HG03139 (cell line): ENCODE results near the gene FOXG1.

ENCODE experiments used
- ATAC-seq: cut with Tn5 transposase; IDR thresholded peaks from one replicate; pipeline ENCODE4 v1.9.1; 2021; ENCODE audit not compliant: unreplicated experiment

Gene FOXG1

GRCh38 chr14:28766469-28766955 is at the start of gene FOXG1:
Gene FOXG1, plus strand, starts transcription at chr14:28766787. Its CDS starts 493 bp downstream, at chr14:28767280.
- no peak for ATAC-seq

- ATAC-seq, result no peak
Measured at GRCh38 chr14:28719130-28719529, 47.5 kb upstream of the FOXG1 start.

- no peak for ATAC-seq
Measured at GRCh38 chr14:28731358-28731757, 35.2 kb upstream of the FOXG1 start.

- no peak for ATAC-seq
Measured at GRCh38 chr14:28742171-28742846, 24.3 kb upstream of the FOXG1 start.

- no peak for ATAC-seq
Measured at GRCh38 chr14:28744126-28744525, 22.5 kb upstream of the FOXG1 start.

GRCh38 chr14:28745176-28745575 is 21.4 kb upstream of the FOXG1 start:
- no peak for ATAC-seq

- no peak for ATAC-seq
Measured at GRCh38 chr14:28746247-28746646, 20.3 kb upstream of the FOXG1 start.

- peak; percentile 66 for ATAC-seq
Measured at GRCh38 chr14:28751467-28752058, 15.0 kb upstream of the FOXG1 start.

- no peak for ATAC-seq
Measured at GRCh38 chr14:28754209-28754985, 12.2 kb upstream of the FOXG1 start.

- no peak for ATAC-seq
Measured at GRCh38 chr14:28755198-28755815, 11.3 kb upstream of the FOXG1 start.

- ATAC-seq, result no peak
Measured at GRCh38 chr14:28755884-28756268, 10.7 kb upstream of the FOXG1 start.

- no peak for ATAC-seq
Measured at GRCh38 chr14:28756269-28756883, 10.2 kb upstream of the FOXG1 start.

- ATAC-seq, result no peak
Measured at GRCh38 chr14:28756884-28757570, 9.6 kb upstream of the FOXG1 start.

- ATAC-seq, result no peak
Measured at GRCh38 chr14:28757786-28758185, 8.8 kb upstream of the FOXG1 start.

- ATAC-seq, result no peak
Measured at GRCh38 chr14:28758253-28758884, 8.2 kb upstream of the FOXG1 start.

- no peak for ATAC-seq
Measured at GRCh38 chr14:28758885-28759652, 7.5 kb upstream of the FOXG1 start.

GRCh38 chr14:28759653-28760313 is 6.8 kb upstream of the FOXG1 start:
- no peak for ATAC-seq

- ATAC-seq, result no peak
Measured at GRCh38 chr14:28760431-28760996, 6.1 kb upstream of the FOXG1 start.
